GM10266 (cell line): ENCODE results near the gene KCTD21.

ENCODE experiments used
- DNase-seq: peaks from one replicate; pipeline ENCODE4 v3.0.0; 2012; ENCODE audit errors: extremely low spot score
- CTCF ChIP-seq: IDR thresholded peaks from 2 replicates; pipeline ENCODE4 v1.5.1; 2012; ENCODE audit warnings: mild to moderate bottlenecking, low read depth; ENCODE audit not compliant: control insufficient read depth, insufficient read depth; ENCODE audit errors: missing control alignments

Gene KCTD21

GRCh38 chr11:78132475-78132874, 56.0 kb downstream of the KCTD21 start:
- DNase-seq = no peak
- no peak for TF ChIP-seq CTCF

GRCh38 chr11:78131956-78132355, 56.5 kb downstream of the KCTD21 start:
- no peak for DNase-seq

GRCh38 chr11:78127403-78127802, 61.0 kb downstream of the KCTD21 start:
- no peak for DNase-seq
- TF ChIP-seq CTCF = no peak

More at GRCh38 chr11:78131956-78132355, 56.5 kb downstream of the KCTD21 start:
- no peak for TF ChIP-seq CTCF
